Mesenchymal stem cell (in vitro differentiated cells and primary cell): ENCODE data around the gene NR5A2.

ENCODE experiments used
- DNase-seq: peaks from one replicate; pipeline ENCODE4 v3.0.0-alpha.2; 2013
- H2AFZ ChIP-seq: one replicate; pipeline ENCODE4 v1.6.1; 2013; ENCODE audit warnings: low read depth, mild to moderate bottlenecking, control low read depth, inconsistent platforms, low read length, moderate library complexity
- H2AK5ac ChIP-seq: 2 replicates; pipeline ENCODE4 v1.6.1; 2013; ENCODE audit warnings: low read length, moderate library complexity, mild to moderate bottlenecking, inconsistent platforms; ENCODE audit not compliant: severe bottlenecking
- H2BK120ac ChIP-seq: one replicate; pipeline ENCODE4 v1.6.1; 2013; ENCODE audit warnings: low read depth, mild to moderate bottlenecking, inconsistent platforms, low read length, moderate library complexity
- H2BK12ac ChIP-seq, 2 experiments: one replicate each; pipeline ENCODE4 v1.6.1; 2013; ENCODE audit warnings: inconsistent platforms in 2 of 2, low read length in 2 of 2, mild to moderate bottlenecking in 2 of 2, moderate library complexity in 2 of 2, control low read depth in 1 of 2
- H2BK15ac ChIP-seq: one replicate; pipeline ENCODE4 v1.6.1; 2013; ENCODE audit warnings: mild to moderate bottlenecking, low read depth, inconsistent platforms; ENCODE audit not compliant: poor library complexity, severe bottlenecking
- H2BK5ac ChIP-seq: 2 replicates; pipeline ENCODE4 v1.6.1; 2013; ENCODE audit warnings: low read depth, mild to moderate bottlenecking, low read length, control low read depth, inconsistent platforms; ENCODE audit not compliant: poor library complexity, severe bottlenecking
- H3K14ac ChIP-seq, 2 experiments: one replicate each; pipeline ENCODE4 v1.6.1; 2013; ENCODE audit warnings: inconsistent platforms in 2 of 2, low read length in 2 of 2, control low read depth in 1 of 2, mild to moderate bottlenecking in 1 of 2, moderate library complexity in 1 of 2
- H3K18ac ChIP-seq, 2 experiments: one replicate each; pipeline ENCODE4 v1.6.1; 2013; ENCODE audit warnings: inconsistent platforms in 2 of 2, low read length in 2 of 2, control low read depth in 1 of 2, low read depth in 1 of 2, mild to moderate bottlenecking in 1 of 2
- H3K23ac ChIP-seq, 2 experiments: one replicate each; pipeline ENCODE4 v1.6.1; 2013; ENCODE audit warnings: inconsistent platforms in 2 of 2, low read length in 2 of 2, mild to moderate bottlenecking in 2 of 2, moderate library complexity in 2 of 2, control low read depth in 1 of 2
- H3K27ac ChIP-seq: 2 replicates; pipeline ENCODE4 v1.5.1; 2013; ENCODE audit warnings: mild to moderate bottlenecking, moderate library complexity, low read length, control low read depth, inconsistent platforms; ENCODE audit not compliant: poor library complexity, severe bottlenecking
- H3K27me3 ChIP-seq, 2 experiments: 2 replicates each; pipeline versions ENCODE4 v1.6.1 to v1.7.0; 2013; ENCODE audit warnings: low read length in 2 of 2, mild to moderate bottlenecking in 2 of 2, moderate library complexity in 2 of 2, control low read depth in 1 of 2, inconsistent platforms in 1 of 2; ENCODE audit not compliant: control insufficient read depth in 1 of 2, insufficient read depth in 1 of 2
- H3K36me3 ChIP-seq, 2 experiments: 2 replicates each; pipeline versions ENCODE4 v1.6.1 to v1.7.0; 2013; ENCODE audit warnings: low read length in 2 of 2, control low read depth in 1 of 2, inconsistent platforms in 1 of 2, low read depth in 1 of 2, mild to moderate bottlenecking in 1 of 2; ENCODE audit not compliant: insufficient read depth in 2 of 2, control insufficient read depth in 1 of 2
- H3K4ac ChIP-seq, 2 experiments: one replicate each; pipeline ENCODE4 v1.6.1; 2013; ENCODE audit warnings: inconsistent platforms in 2 of 2, low read length in 2 of 2, mild to moderate bottlenecking in 2 of 2, moderate library complexity in 2 of 2, control low read depth in 1 of 2, low read depth in 1 of 2
- H3K4me1 ChIP-seq: 2 replicates; pipeline ENCODE4 v1.6.1; 2013; ENCODE audit warnings: low read depth, low read length, control low read depth; ENCODE audit not compliant: control insufficient read depth, insufficient read depth
- H3K4me2 ChIP-seq: 2 replicates; pipeline ENCODE4 v1.6.1; 2013; ENCODE audit warnings: low read length, mild to moderate bottlenecking, inconsistent platforms; ENCODE audit not compliant: poor library complexity, severe bottlenecking
- H3K4me3 ChIP-seq, 2 experiments: 2 replicates each; pipeline versions ENCODE4 v1.5.1 to v1.7.0; 2013; ENCODE audit warnings: low read length in 2 of 2, mild to moderate bottlenecking in 2 of 2, control low read depth in 1 of 2, low read depth in 1 of 2; ENCODE audit not compliant: insufficient read depth in 1 of 2
- H3K79me1 ChIP-seq: replicated peaks from 2 replicates; pipeline ENCODE4 v1.6.1; 2013; ENCODE audit warnings: mild to moderate bottlenecking, control low read depth, low read length, inconsistent platforms; ENCODE audit not compliant: poor library complexity, severe bottlenecking
- H3K9ac ChIP-seq: 2 replicates; pipeline ENCODE4 v1.7.0; 2013; ENCODE audit warnings: mild to moderate bottlenecking, low read length, moderate library complexity
- H3K9me3 ChIP-seq: 2 replicates; pipeline ENCODE4 v1.7.0; 2013; ENCODE audit warnings: mild to moderate bottlenecking, low read length; ENCODE audit not compliant: control insufficient read depth
- H4K8ac ChIP-seq: one replicate; pipeline ENCODE4 v1.6.1; 2013; ENCODE audit warnings: inconsistent platforms, mild to moderate bottlenecking, low read length, moderate library complexity
- H4K91ac ChIP-seq: one replicate; pipeline ENCODE4 v1.6.1; 2013; ENCODE audit warnings: mild to moderate bottlenecking, low read length, inconsistent platforms
- WGBS: methylation state at CpG from one replicate; pipeline ENCODE4 v1.1.7; 2013; ENCODE audit warnings: mixed read lengths; 5-methylcytosine and 5-hydroxymethylcytosine counted together

The NR5A2 gene

DNA sequence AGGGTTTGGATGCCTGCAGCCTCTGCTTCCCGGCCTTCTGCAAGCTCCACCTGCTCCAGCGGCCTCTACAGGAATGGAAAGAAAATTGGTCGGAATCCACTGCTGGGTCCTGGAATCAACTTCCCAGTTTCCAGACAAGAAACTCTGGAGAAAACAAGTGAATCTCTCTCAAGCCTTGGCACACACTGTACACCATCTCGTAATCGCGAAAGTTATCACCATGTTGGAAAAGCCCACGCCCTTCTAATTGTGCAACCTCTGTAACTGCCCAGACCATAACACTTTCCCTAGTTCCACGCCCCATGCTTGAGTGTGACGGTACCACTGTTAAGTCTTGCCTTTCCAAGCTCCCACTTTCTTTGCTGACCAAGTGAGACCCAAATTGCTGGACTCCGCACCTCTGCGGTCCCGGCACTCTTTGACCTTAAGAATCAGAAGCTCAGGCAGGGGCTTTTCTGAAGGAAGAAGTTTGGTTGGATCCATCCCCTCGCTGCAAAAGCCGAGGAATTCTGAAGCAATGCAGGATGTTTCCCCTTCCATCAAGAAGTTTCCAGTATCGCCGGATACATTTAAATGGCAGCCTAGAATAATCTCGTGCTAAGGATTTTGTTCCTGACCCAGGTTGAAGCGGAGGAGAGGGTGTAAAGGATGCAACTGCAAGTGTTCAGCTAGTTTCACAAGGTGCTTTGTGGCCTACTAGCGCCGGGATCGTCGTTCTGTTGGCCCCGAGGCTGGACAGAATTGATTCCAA, 6.2 kb downstream of the NR5A2 start:
- no peak overlapping the region for H2BK120ac ChIP-seq
- no peak overlapping the region for H3K4me2 ChIP-seq
- peaks cover 21% of the 10 kb centered on the region for H3K4me1 ChIP-seq
- H4K91ac ChIP-seq = no peak overlapping the region
- no peak overlapping the region for H2AFZ ChIP-seq
- peaks cover 92 to 96% of the 10 kb centered on the region in 2 experiments for H3K27me3 ChIP-seq
- WGBS = 22% methylated on average over 20 of the region's 23 CpGs
- H3K14ac ChIP-seq = no peak overlapping the region
- H3K9ac ChIP-seq = no peak overlapping the region
- no peak overlapping the region for H3K27ac ChIP-seq
- H3K18ac ChIP-seq = no peak overlapping the region
- no peak overlapping the region for H2BK12ac ChIP-seq
- H2BK15ac ChIP-seq = no peak overlapping the region
- no peak overlapping the region for H2BK5ac ChIP-seq
- DNase-seq = no peak
- no peak overlapping the region for H3K23ac ChIP-seq
- H4K8ac ChIP-seq = no peak overlapping the region
- H3K4me3 ChIP-seq = no peak overlapping the region
- no peaks in the 10 kb centered on the region for H3K79me1 ChIP-seq
- no peak overlapping the region for H3K4ac ChIP-seq
- no peaks in the 10 kb centered on the region for H3K36me3 ChIP-seq
- H3K9me3 ChIP-seq = no peaks in the 10 kb centered on the region
- H2AK5ac ChIP-seq = no peak overlapping the region

DNA sequence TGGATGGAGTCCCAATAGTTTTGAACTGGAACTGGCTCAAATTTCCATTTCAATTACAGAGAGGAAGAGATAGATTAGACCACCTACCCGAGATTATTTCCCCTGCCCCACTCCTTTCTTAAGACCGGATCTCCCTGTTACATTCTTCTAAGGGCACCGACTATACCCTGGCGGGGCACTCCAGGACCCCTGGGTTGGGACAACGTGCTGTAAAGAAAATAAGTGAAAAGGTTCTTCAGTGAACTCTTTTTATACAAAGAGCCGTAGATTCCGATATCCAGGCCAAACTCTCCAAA, 6.7 kb downstream of the NR5A2 start:
- DNase-seq = no peak
- no peaks in the 10 kb centered on the region for H3K79me1 ChIP-seq
- H3K18ac ChIP-seq = no peak overlapping the region
- no peak overlapping the region for H2BK15ac ChIP-seq
- no peak overlapping the region for H2AK5ac ChIP-seq
- no peak overlapping the region for H3K4me2 ChIP-seq
- H3K23ac ChIP-seq = no peak overlapping the region
- no peak overlapping the region for H2BK5ac ChIP-seq
- no peak overlapping the region for H4K91ac ChIP-seq
- H4K8ac ChIP-seq = no peak overlapping the region
- H3K9me3 ChIP-seq = no peaks in the 10 kb centered on the region
- H3K27ac ChIP-seq = no peak overlapping the region
- H3K4me3 ChIP-seq = no peak overlapping the region
- H2BK12ac ChIP-seq = no peak overlapping the region
- no peak overlapping the region for H3K14ac ChIP-seq
- H2BK120ac ChIP-seq = no peak overlapping the region
- H3K4me1 ChIP-seq = peaks cover 23% of the 10 kb centered on the region
- no peak overlapping the region for H3K4ac ChIP-seq
- no peak overlapping the region for H2AFZ ChIP-seq
- WGBS = no CpG with 5 or more reads among the region's 7 CpGs
- H3K27me3 ChIP-seq = peaks cover 96% of the 10 kb centered on the region in 2 experiments
- no peak overlapping the region for H3K9ac ChIP-seq
- H3K36me3 ChIP-seq = no peaks in the 10 kb centered on the region

DNA sequence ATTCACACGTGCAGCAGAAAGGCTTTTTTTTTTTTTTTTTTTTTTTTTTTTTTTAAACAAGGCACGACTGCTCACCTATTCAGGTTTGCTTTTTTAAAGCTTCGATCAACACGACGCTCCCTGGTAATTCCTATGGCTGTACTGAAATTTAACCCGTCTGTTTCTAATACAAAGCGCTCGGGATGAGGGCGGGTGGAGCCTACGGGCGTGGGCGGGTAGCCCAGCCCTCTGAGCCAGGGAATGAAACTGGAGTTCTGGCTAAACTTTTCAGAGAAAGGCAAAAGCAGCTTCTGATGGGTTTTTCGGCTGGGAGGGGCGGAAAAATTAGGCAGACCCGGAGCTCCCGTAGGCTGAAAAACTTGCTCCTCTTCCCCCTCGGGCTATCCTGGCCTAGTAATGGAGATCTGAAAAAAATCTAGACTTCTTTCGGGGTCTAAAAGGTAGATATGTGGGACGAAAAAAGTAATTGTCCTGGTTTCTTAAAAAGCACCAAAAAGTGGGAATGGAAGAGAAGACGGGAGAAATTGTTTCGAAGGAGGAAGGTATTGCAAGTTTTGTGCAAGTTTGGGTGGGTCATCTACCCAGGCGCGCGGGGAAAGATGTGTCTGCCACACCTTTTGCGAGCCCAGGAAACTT, 7.4 kb downstream of the NR5A2 start:
- Histone ChIP-seq H3K4me1 (peaks cover 24% of the 10 kb centered on the region), H3K36me3 (no peaks in the 10 kb centered on the region), H2BK5ac (no peak overlapping the region), H3K4ac (no peak overlapping the region), H3K9ac (peak overlapping the region; percentile 33), H2BK12ac (no peak overlapping the region), H3K79me1 (no peaks in the 10 kb centered on the region), H3K4me2 (peak overlapping the region; percentile 26), H2BK120ac (no peak overlapping the region), H3K4me3 (peak overlapping the region in 1 of 2 experiments; percentile 67), H2AK5ac (no peak overlapping the region), H3K9me3 (no peaks in the 10 kb centered on the region), H3K27ac (no peak overlapping the region), H4K8ac (no peak overlapping the region), H2BK15ac (no peak overlapping the region), H3K27me3 (peaks cover 96% of the 10 kb centered on the region in 2 experiments), H3K18ac (no peak overlapping the region), H3K14ac (no peak overlapping the region), H4K91ac (no peak overlapping the region), H2AFZ (no peak overlapping the region), H3K23ac (no peak overlapping the region)
- 2% methylated on average over 24 of the region's 25 CpGs for WGBS
- DNase-seq = peak; percentile 28

DNA sequence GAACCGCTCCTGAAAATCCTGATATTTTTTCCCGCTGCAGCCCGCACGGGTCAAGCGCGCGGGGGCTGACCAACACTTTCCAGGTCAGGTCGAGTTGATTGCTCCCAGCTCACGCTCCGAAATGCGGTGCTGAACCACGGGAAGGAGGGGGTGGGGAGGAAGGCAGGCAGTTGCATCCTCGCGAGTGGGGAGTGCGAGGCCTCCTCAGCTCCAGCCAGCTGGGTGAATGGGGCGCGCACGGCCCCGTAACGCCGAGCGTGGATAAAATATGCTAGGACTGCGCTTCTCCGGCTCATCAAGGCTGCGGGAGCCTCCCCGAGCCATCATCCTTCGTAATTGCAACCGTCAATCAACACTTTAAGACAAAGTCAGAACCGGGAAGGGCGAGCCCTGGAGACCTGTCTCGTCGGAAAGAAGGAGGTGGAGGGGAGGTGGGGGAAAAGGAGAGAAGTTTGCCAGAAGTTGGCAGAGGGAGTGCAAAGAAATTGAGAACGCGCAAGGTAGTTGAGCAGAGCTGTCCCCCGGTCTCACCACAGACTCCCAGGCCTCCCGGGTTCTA, 8.0 kb downstream of the NR5A2 start:
- no peak overlapping the region for H4K8ac ChIP-seq
- H3K4me1 ChIP-seq = peaks cover 25% of the 10 kb centered on the region
- no peak overlapping the region for H2AK5ac ChIP-seq
- peak overlapping the region; percentile 45 for H3K4me2 ChIP-seq
- no peak overlapping the region for H4K91ac ChIP-seq
- H2BK120ac ChIP-seq = no peak overlapping the region
- no peaks in the 10 kb centered on the region for H3K36me3 ChIP-seq
- H3K4ac ChIP-seq = no peak overlapping the region
- peaks cover 96% of the 10 kb centered on the region in 2 experiments for H3K27me3 ChIP-seq
- no peak overlapping the region for H2AFZ ChIP-seq
- under 1% methylated on average over 19 of the region's 36 CpGs for WGBS
- H3K18ac ChIP-seq = no peak overlapping the region
- no peak overlapping the region for H2BK15ac ChIP-seq
- no peaks in the 10 kb centered on the region for H3K79me1 ChIP-seq
- H2BK12ac ChIP-seq = peak overlapping the region in 1 of 2 experiments; percentile 45
- DNase-seq = peak; percentile 15
- H3K23ac ChIP-seq = peak overlapping the region in 1 of 2 experiments; percentile 51
- H3K9me3 ChIP-seq = no peaks in the 10 kb centered on the region
- no peak overlapping the region for H3K14ac ChIP-seq
- H3K4me3 ChIP-seq = peak overlapping the region in 1 of 2 experiments; percentile 67
- no peak overlapping the region for H2BK5ac ChIP-seq
- peak overlapping the region; percentile 33 for H3K9ac ChIP-seq
- H3K27ac ChIP-seq = no peak overlapping the region
